H1 (cell line): ENCODE results near the gene MAPRE2. TPM values are rescaled to one million over a fixed set of nuclear protein-coding genes. Genes with fewer than 3 reads are reported as not detected.

Experiments
- EP300 ChIP-seq, 2 experiments: IDR thresholded peaks; 1 replicate in 1 of 2; 2 replicates in 1 of 2; pipeline ENCODE4 v1.6.1; 2011 to 2012; ENCODE audit warnings: low read depth in 2 of 2, low read length in 2 of 2, mild to moderate bottlenecking in 2 of 2, borderline replicate concordance in 1 of 2, inconsistent platforms in 1 of 2, moderate library complexity in 1 of 2
- ZNF274 ChIP-seq: IDR thresholded peaks from 2 replicates; pipeline ENCODE4 v1.7.0; 2012; ENCODE audit warnings: low read length, borderline replicate concordance; ENCODE audit errors: extremely low read depth
- polyA plus RNA-seq, 7 experiments: library from polyadenylated mRNA; depleted of rRNA in 3 of 7; stranded (reverse) in 5 of 7; unstranded in 2 of 7; fragments of >200 nt in 5 of 7; fragments of 200-250 nt in 2 of 7; gene quantifications; 1 replicate in 5 of 7; 2 replicates in 1 of 7; 4 replicates in 1 of 7; pipeline versions ENCODE4 v1.2.1 to v1.2.3, GENCODE V29; 2011 to 2013; ENCODE audit warnings: missing spikeins in 2 of 7, mixed read lengths in 2 of 7
- total RNA-seq: library from RNA; stranded (reverse); fragmentation: NEBNext Ultra II Directional; extraction: Animal tissue kit (Norgen Biotek cat#: 25700); gene quantifications from 2 replicates; pipeline ENCODE4 v1.2.1, GENCODE V29; 2021

MAPRE2 gene
- total and polyA plus RNA-seq, 2 of the 8 experiments (the other 6 are each of a cell fraction or from before 2014, with no cell fraction given), result 32.6 to 33.1 TPM

- TF ChIP-seq ZNF274 (no peak), EP300 (IDR thresholded peaks at IDR 0.05; ENCODE audit: borderline replicate concordance in 1 of 2, low read depth in 2 of 2, low read length in 2 of 2) (no peak)
- TF ChIP-seq, all 59 proteins: peak for 0
Measured at GRCh38 chr18:35029103-35029502, 12.1 kb upstream of the MAPRE2 start (continued).
